Spleen (tissue), 7 donors: ENCODE measurements around the gene INF2.

Experiments
- POLR2A ChIP-seq, 3 donors: fragments of 450-650 bp; IDR thresholded peaks; one replicate each; pipeline ENCODE4 v1.5.1; 2017; ENCODE audit warnings: antibody characterized with exemption in 3 of 3, mild to moderate bottlenecking in 1 of 3
- POLR2AphosphoS5 ChIP-seq, 3 donors: sonication (generic); formaldehyde crosslinking; IDR thresholded peaks; one replicate each; pipeline ENCODE4 v1.5.1; 2017; ENCODE audit warnings: antibody characterized with exemption in 3 of 3
- TF ChIP-seq, protein P1 (sequence below), 11 experiments: fragments of 200-600 bp in 7 of 11; fragments of 450-650 bp in 4 of 11; sonication (generic) in 4 of 11; IDR thresholded peaks in 8 of 11; conservative IDR thresholded peaks in 3 of 11; 1 replicate in 7 of 11; 2 replicates in 4 of 11; pipeline versions ENCODE4 v1.4.0 to v1.8.0; 2016 to 2021; ENCODE audit warnings: antibody characterized with exemption in 11 of 11, inconsistent platforms in 4 of 11, mild to moderate bottlenecking in 1 of 11
- donor health status: DM: no; HTN: no; CAD: no; lungs with moderate emphysema.
- donor health status: DM: no; HTN: no; CAD: no.
- donor health status: DM: no; HTN: no; CAD: no.

DNA sequence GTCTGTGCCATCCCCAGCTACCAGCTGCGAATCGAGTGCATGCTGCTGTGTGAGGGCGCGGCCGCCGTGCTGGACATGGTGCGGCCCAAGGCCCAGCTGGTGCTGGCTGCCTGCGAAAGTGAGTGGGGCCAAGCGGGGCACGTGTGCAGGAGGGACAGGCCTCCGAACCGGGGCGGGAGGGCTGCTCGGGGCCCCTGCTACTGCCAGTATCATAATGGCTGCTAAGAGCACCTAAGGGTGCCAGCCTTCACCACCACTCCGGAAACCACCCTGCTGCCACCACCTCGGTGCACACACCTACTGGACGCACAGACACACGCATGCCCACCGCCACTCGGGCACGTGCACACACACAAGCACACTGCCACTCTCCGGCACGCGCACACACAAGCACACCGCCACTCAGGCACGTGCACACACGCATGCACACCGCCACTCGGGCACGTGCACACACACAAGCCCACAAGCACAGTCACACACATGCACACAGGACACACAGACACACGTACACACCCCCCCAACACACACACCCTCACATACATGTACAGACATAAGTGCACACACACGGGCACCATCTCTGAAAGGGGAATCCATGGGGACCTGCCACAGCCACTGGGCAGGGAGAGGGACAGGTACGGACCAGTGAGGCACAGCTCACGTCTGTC is 20.8 kb downstream of the INF2 start:
- TF ChIP-seq, protein P1, sequence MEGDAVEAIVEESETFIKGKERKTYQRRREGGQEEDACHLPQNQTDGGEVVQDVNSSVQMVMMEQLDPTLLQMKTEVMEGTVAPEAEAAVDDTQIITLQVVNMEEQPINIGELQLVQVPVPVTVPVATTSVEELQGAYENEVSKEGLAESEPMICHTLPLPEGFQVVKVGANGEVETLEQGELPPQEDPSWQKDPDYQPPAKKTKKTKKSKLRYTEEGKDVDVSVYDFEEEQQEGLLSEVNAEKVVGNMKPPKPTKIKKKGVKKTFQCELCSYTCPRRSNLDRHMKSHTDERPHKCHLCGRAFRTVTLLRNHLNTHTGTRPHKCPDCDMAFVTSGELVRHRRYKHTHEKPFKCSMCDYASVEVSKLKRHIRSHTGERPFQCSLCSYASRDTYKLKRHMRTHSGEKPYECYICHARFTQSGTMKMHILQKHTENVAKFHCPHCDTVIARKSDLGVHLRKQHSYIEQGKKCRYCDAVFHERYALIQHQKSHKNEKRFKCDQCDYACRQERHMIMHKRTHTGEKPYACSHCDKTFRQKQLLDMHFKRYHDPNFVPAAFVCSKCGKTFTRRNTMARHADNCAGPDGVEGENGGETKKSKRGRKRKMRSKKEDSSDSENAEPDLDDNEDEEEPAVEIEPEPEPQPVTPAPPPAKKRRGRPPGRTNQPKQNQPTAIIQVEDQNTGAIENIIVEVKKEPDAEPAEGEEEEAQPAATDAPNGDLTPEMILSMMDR (IDR thresholded peaks at IDR 0.05 in 8 of 11, conservative IDR thresholded peaks at IDR 0.05 in 3 of 11) = no peak
- TF ChIP-seq POLR2AphosphoS5 (IDR thresholded peaks at IDR 0.05) (peak in 1 of 3 donors; percentile 38), POLR2A (IDR thresholded peaks at IDR 0.05) (no peak)
